Uterus (tissue), 4 donors: ENCODE results near the gene RAP1A. TPM values are rescaled to one million over a fixed set of nuclear protein-coding genes. Genes with fewer than 3 reads are reported as not detected.
A peak's percentile ranks its signal among the peaks of the same experiment; 100 is the strongest.
"Not testable (repeated sequence)": the region's sequence is repeated elsewhere in the genome, so short reads cannot be mapped to it uniquely, and the experiment has no call there.

Experiments
- DNase-seq, 2 donors: peaks; one replicate each; pipeline ENCODE4 v3.0.0-alpha.2; 2019 to 2020
- H3K27ac ChIP-seq, 2 donors: fragments of 200-600 bp; sonication (generic); 1 replicate in 1 of 2; 2 replicates in 1 of 2; pipeline ENCODE4 v1.5.1; 2016 to 2018
- H3K27me3 ChIP-seq, 2 donors: fragments of 200-600 bp; sonication (generic); one replicate each; pipeline ENCODE4 v1.5.1; 2018 to 2019; ENCODE audit warnings: control low read depth in 1 of 2
- H3K36me3 ChIP-seq, 2 donors: fragments of 200-600 bp; sonication (generic); one replicate each; pipeline ENCODE4 v1.5.1; 2019; ENCODE audit warnings: control low read depth in 1 of 2
- H3K4me1 ChIP-seq, 2 donors: fragments of 200-600 bp; sonication (generic); one replicate each; pipeline ENCODE4 v1.5.1; 2018 to 2019; ENCODE audit warnings: control low read depth in 1 of 2
- H3K4me3 ChIP-seq, 2 donors: fragments of 200-600 bp; sonication (generic); 1 replicate in 1 of 2; 2 replicates in 1 of 2; pipeline ENCODE4 v1.5.1; 2018 to 2019; ENCODE audit warnings: mild to moderate bottlenecking in 1 of 2
- H3K9me3 ChIP-seq, 2 donors: fragments of 200-600 bp; sonication (generic); one replicate each; pipeline ENCODE4 v1.5.1; 2019; ENCODE audit warnings: control low read depth in 1 of 2
- CTCF ChIP-seq, 4 experiments: fragments of 200-600 bp in 2 of 4; fragments of 450-650 bp in 2 of 4; sonication (generic) in 2 of 4; IDR thresholded peaks; one replicate each; pipeline ENCODE4 v1.5.1; 2016 to 2019; ENCODE audit warnings: antibody characterized with exemption in 4 of 4, mild to moderate bottlenecking in 2 of 4, moderate library complexity in 1 of 4
- POLR2A ChIP-seq, 2 donors: fragments of 450-650 bp; IDR thresholded peaks; one replicate each; pipeline ENCODE4 v1.6.1; 2016; ENCODE audit warnings: antibody characterized with exemption in 2 of 2, mild to moderate bottlenecking in 1 of 2, moderate library complexity in 1 of 2
- intact Hi-C: fragments of 100-400 bp; cut with DNase I; formaldehyde crosslinking; loops from one replicate; pipeline ENCODE4 v1.15.1; 2023; ENCODE audit warnings: low total_unique reads
- total RNA-seq, 4 donors: library from RNA; depleted of rRNA in 3 of 4; stranded (reverse); fragments of >200 nt in 3 of 4; gene quantifications; one replicate each; pipeline versions ENCODE4 v1.1.0 to v1.2.4, GENCODE V29; 2014 to 2023
- donor health status: DM: yes; HTN: yes; CAD: no.

Gene RAP1A
- total RNA-seq, 4 donors from 2014 or later: 47.6 to 94.8 (median 60.2) TPM

DNA sequence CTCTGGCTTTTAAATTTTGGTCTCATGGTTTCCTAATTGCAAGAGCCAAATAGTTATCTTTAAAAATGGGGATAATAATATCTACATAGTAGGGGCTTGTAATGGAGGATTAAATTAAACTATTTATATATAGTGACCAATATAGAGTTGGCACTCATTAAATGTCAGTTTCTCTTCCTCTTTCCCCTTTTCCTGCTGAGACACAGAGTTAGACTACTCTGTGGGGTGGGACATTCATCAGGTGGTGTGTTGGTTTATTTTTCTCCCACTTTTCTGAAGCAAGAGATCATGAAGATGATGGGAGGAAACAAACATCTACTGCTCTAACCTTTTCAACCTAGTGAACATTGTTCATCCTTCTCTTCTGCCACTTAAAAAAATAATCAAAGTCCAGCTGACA, 17.3 kb upstream of the RAP1A start:
- Histone ChIP-seq H3K27ac (no peak overlapping the region), H3K4me3 (no peak overlapping the region), H3K9me3 (no peaks in the 10 kb centered on the region), H3K36me3 (no peaks in the 10 kb centered on the region), H3K27me3 (no peaks in the 10 kb centered on the region), H3K4me1 (no peaks in the 10 kb centered on the region)
- intact Hi-C loops: no loop called here
- TF ChIP-seq CTCF (IDR thresholded peaks at IDR 0.05): no peak
- TF ChIP-seq POLR2A (IDR thresholded peaks at IDR 0.05): no peak
- DNase-seq: no peak

- intact Hi-C loops: no loop called here
- no peak for TF ChIP-seq POLR2A (IDR thresholded peaks at IDR 0.05)
- TF ChIP-seq CTCF (IDR thresholded peaks at IDR 0.05): no peak
- no peak for DNase-seq
- H3K36me3 ChIP-seq: no peaks in the 10 kb centered on the region
- H3K27me3 ChIP-seq: no peaks in the 10 kb centered on the region
- no peaks in the 10 kb centered on the region for H3K4me1 ChIP-seq
- no peak overlapping the region for H3K27ac ChIP-seq
- H3K9me3 ChIP-seq: no peaks in the 10 kb centered on the region
- H3K4me3 ChIP-seq: no peak overlapping the region
Measured at GRCh38 chr1:111602974-111603373, 16.6 kb upstream of the RAP1A start.

GRCh38 chr1:111603979-111604378, 15.6 kb upstream of the RAP1A start:
- intact Hi-C loops: no loop called here
- Histone ChIP-seq H3K27ac (no peak overlapping the region), H3K4me1 (no peaks in the 10 kb centered on the region), H3K36me3 (no peaks in the 10 kb centered on the region), H3K9me3 (no peaks in the 10 kb centered on the region), H3K4me3 (no peak overlapping the region), H3K27me3 (no peaks in the 10 kb centered on the region)
- no peak for TF ChIP-seq POLR2A (IDR thresholded peaks at IDR 0.05)
- no peak for TF ChIP-seq CTCF (IDR thresholded peaks at IDR 0.05)
- DNase-seq: no peak

DNA sequence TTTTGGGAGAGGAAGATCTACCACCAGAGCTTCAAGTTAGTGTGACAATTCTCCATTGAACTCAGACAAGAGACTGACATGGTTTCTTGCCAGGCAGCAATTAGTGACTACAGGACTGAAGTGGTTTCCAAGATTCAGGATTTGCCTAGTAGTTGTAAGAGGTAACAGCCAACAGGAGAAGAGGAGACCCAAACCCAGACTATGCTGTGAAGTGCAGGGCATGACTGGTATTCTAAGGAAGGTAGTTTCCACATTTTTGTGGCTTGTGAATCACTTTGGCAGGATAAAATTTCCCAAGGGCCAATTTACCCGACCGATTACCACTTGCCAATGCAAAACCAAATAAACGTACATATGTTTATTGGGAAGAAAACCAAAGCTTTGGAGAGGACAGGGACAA, 14.7 kb upstream of the RAP1A start:
- intact Hi-C loops: no loop called here
- H3K27me3 ChIP-seq: no peaks in the 10 kb centered on the region
- H3K4me3 ChIP-seq: no peak overlapping the region
- TF ChIP-seq POLR2A (IDR thresholded peaks at IDR 0.05) (no peak), CTCF (IDR thresholded peaks at IDR 0.05) (no peak)
- H3K27ac ChIP-seq: no peak overlapping the region
- DNase-seq: no peak
- H3K9me3 ChIP-seq: no peaks in the 10 kb centered on the region
- no peaks in the 10 kb centered on the region for H3K36me3 ChIP-seq
- H3K4me1 ChIP-seq: no peaks in the 10 kb centered on the region

DNA sequence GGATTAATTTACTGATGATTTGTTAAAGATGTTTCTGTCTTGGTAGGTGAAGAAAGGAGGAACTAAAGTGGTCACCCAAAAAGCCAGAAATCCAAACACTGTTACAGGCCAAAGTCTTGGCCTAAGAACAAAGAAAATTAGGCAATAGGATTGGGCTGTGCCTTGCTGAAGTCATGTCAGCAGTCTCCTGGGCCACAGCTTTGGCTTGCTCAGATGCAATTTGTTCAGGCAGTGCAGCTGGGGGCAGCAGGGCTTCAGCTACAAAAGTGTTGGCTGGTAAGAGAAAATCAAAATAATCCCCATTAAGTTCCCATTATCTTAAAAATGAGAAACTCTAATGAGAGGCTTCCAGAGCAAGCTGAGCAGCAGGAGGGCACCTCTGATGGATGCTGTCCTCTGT, 14.0 kb upstream of the RAP1A start:
- no peaks in the 10 kb centered on the region for H3K36me3 ChIP-seq
- intact Hi-C loops: no loop called here
- H3K27ac ChIP-seq: no peak overlapping the region
- H3K9me3 ChIP-seq: no peaks in the 10 kb centered on the region
- no peak for DNase-seq
- TF ChIP-seq POLR2A (IDR thresholded peaks at IDR 0.05) (no peak), CTCF (IDR thresholded peaks at IDR 0.05) (no peak)
- no peak overlapping the region for H3K4me3 ChIP-seq
- no peaks in the 10 kb centered on the region for H3K27me3 ChIP-seq
- H3K4me1 ChIP-seq: no peaks in the 10 kb centered on the region

GRCh38 chr1:111606457-111607215, 13.0 kb upstream of the RAP1A start:
- H3K4me1 ChIP-seq, intact Hi-C loops, H3K27ac ChIP-seq, H3K27me3 ChIP-seq, H3K4me3 ChIP-seq, H3K36me3 ChIP-seq, H3K9me3 ChIP-seq: not testable (repeated sequence)
- peak in 1 of 2 donors; percentile 35 for DNase-seq

DNA sequence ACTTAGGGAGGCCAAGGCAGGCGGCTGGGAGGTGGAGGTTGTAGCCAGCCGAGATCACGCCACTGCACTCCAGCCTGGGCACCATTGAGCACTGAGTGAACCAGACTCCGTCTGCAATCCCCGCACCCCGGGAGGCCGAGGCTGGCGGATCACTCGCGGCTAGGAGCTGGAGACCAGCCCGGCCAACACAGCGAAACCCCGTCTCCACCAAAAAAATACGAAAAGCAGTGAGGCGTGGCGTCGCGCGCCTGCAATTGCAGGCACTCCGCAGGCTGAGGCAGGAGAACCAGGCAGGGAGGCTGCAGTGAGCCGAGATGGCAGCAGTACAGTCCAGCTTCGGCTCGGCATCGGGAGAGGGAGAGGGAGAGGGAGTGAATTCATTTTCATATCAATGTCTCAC, 11.1 kb upstream of the RAP1A start:
- DNase-seq, H3K4me1 ChIP-seq, intact Hi-C loops, H3K9me3 ChIP-seq, H3K4me3 ChIP-seq, H3K36me3 ChIP-seq, H3K27ac ChIP-seq, H3K27me3 ChIP-seq: not testable (repeated sequence)
